ENCODE data around the gene TBC1D2.

TBC1D2 gene

GRCh38 chr9:98236901-98237487 is 18.5 kb downstream of the TBC1D2 start:
- DNase-seq = no peak

GRCh38 chr9:98235126-98235525 is 20.3 kb downstream of the TBC1D2 start:
- no peak for DNase-seq

- DNase-seq = no peak
Observed at GRCh38 chr9:98234245-98234825, 21.1 kb downstream of the TBC1D2 start.

GRCh38 chr9:98232926-98233325 is 22.5 kb downstream of the TBC1D2 start:
- no peak for DNase-seq

GRCh38 chr9:98231770-98232478 is 23.5 kb downstream of the TBC1D2 start:
- no peak for DNase-seq

GRCh38 chr9:98230789-98231188 is 24.7 kb downstream of the TBC1D2 start:
- DNase-seq = no peak

GRCh38 chr9:98230304-98230703 is 25.1 kb downstream of the TBC1D2 start:
- DNase-seq = no peak

- no peak for DNase-seq
Observed at GRCh38 chr9:98229620-98230019, 25.8 kb downstream of the TBC1D2 start.

- DNase-seq = no peak
Observed at GRCh38 chr9:98229090-98229395, 26.4 kb downstream of the TBC1D2 start.

GRCh38 chr9:98228392-98229089 is 26.9 kb downstream of the TBC1D2 start:
- DNase-seq = no peak

GRCh38 chr9:98227883-98228282 is 27.6 kb downstream of the TBC1D2 start:
- DNase-seq = no peak

- no peak for DNase-seq
Observed at GRCh38 chr9:98226957-98227356, 28.5 kb downstream of the TBC1D2 start.

GRCh38 chr9:98226516-98226915 is 28.9 kb downstream of the TBC1D2 start:
- no peak for DNase-seq

GRCh38 chr9:98225015-98225442 is 30.4 kb downstream of the TBC1D2 start:
- DNase-seq = no peak

GRCh38 chr9:98222885-98223691 is 32.4 kb downstream of the TBC1D2 start:
- no peak for DNase-seq

- no peak for DNase-seq
Observed at GRCh38 chr9:98220911-98221310, 34.5 kb downstream of the TBC1D2 start.

GRCh38 chr9:98219794-98220370 is 35.6 kb downstream of the TBC1D2 start:
- DNase-seq = no peak

GRCh38 chr9:98219364-98219716 is 36.1 kb downstream of the TBC1D2 start:
- no peak for DNase-seq

- no peak for DNase-seq
Observed at GRCh38 chr9:98218562-98219363, 36.7 kb downstream of the TBC1D2 start.

- DNase-seq = no peak
Observed at GRCh38 chr9:98217255-98217654, 38.2 kb downstream of the TBC1D2 start.

GRCh38 chr9:98216391-98216790 is 39.1 kb downstream of the TBC1D2 start:
- no peak for DNase-seq

GRCh38 chr9:98215821-98216220 is 39.6 kb downstream of the TBC1D2 start:
- no peak for DNase-seq

All from GOT3 (cell line).